EL (cell line): ENCODE results near the gene CEACAM8.
"Not testable (repeated sequence)": the region's sequence is repeated elsewhere in the genome, so short reads cannot be mapped to it uniquely, and the experiment has no call there.

ENCODE experiments used
- DNase-seq: peaks from one replicate; pipeline ENCODE4 v3.0.0-alpha.2; 2016

The CEACAM8 gene

DNA sequence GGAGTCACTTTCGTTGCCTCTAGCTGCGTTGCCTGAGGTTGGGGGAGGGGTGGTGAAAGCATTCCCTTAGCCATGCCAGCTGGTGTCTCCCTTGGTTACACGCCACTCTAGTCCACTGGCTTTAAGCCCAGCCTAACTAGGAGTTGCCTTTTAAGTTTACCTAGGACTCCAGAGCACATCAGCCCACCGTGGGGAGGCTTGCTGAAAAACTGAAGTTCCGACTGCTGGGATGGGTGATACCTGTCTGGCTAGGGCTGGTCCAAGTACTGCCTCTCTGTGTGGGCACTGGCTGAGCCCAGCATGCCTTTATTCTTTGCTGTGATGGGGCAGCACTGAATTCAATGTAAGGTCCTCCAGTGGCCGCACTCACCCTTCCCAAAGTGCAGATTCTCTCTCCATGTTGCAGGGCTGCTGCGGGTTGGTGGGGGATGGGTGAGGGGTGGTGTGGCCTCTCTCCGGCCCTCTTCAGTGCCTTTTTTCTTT is 54.6 kb downstream of the CEACAM8 start:
- no peak for DNase-seq

- no peak for DNase-seq
These were observed 55.6 kb downstream of the CEACAM8 start for GRCh38 chr19:42538841-42539709.

- DNase-seq, result not testable (repeated sequence)
These were observed 59.4 kb downstream of the CEACAM8 start for GRCh38 chr19:42535276-42535675.

DNA sequence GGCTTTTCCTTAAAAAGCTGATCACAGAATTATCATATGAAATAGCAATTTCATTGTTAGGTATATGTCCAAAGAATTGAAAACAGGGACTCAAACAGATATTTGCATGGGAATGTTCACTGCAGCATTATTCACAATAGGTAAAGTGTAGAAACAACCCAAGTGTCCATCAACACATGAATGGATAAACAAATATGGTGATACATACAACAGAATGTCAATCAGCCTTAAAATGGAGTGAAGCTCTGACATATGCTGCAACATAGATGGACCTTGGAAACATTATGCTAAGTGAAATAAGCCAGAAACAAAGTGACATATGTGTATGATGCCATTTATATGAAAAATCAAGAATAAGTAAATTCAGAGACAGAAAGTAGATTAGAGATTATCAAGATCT is 60.3 kb downstream of the CEACAM8 start:
- no peak for DNase-seq

GRCh38 chr19:42532891-42533290 is 61.8 kb downstream of the CEACAM8 start:
- no peak for DNase-seq

DNA sequence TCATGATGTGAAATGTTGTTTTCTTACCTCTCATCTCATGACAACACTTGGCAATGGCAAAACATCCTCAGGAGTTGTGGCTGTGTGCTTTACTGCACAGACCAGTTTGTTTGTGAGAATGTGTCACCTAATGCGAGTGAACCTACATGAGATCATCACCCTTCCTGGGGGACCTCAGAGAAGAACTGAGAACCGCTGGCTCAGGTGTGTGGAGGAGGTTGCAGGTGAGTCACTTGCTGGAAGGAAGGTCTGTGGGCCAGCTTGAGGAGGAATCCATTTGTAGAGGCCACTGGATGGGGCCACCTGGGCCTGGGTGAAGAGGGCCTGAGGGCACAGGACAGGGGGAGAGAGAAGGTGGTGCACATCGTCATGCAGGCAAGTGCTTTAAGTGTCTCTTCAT is 63.4 kb downstream of the CEACAM8 start:
- DNase-seq, result no peak
